Measurements from ENCODE around the gene EN2. TPM values are rescaled to one million over a fixed set of nuclear protein-coding genes. Genes with fewer than 3 reads are reported as not detected.

EN2 gene
- total and polyA plus RNA-seq, 2 experiments from 2014 or later = 0.24 TPM; not detected in 1

DNA sequence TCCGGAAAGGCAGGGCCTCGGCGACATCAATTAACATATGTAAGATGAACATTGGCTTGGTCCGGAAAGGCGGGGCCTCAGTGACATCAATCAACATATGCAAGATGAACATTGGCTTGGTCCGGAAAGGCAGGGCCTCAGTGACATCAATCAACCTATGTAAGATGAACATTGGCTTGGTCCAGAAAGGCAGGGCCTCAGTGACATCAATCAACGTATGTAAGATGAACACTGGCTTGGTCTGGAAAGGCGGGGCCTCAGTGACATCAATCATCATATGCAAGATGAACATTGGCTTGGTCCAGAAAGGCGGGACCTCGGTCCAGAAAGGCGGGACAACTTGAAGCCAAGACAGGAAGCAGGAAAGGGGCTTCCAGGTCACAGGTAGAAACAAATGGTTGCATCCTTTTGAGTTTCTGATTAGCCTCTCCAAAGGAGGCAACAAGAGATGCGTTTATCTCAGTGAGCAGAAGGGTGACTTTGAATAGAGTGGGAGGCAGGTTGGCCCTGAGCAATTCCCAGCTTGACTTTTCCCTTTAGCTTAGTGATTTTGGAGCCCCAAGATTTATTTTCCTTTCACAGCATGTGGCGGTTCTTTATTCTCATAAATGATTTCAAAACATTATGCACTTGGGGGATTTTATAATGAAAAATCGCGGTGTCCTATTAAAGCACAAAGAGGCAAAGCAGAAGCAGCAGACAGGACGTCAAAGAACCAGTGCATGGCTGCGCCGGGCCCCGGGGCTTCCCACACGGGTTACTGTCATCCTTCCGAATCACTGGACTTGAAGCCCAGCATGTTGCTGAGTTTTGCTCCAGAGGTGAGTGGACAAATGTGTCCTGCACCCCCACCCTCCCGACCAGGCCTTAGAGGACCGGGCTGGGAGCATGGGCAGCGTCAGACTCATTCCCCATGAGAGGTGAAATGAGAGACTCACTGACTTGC is 43.1 kb upstream of the EN2 start:
- Histone ChIP-seq H3K9me3 (ENCODE audit: low read depth) (no peaks in the 10 kb centered on the region), H3K27me3 (peaks cover 8% of the 10 kb centered on the region), H3K36me3 (replicated peaks; ENCODE audit: insufficient read depth, low read depth) (no peaks in the 10 kb centered on the region), H4K20me1 (ENCODE audit: insufficient read depth, poor library complexity, severe bottlenecking) (no peaks in the 10 kb centered on the region), H3K4me3 (no peak overlapping the region), H3K9me2 (replicated peaks; ENCODE audit: insufficient read depth) (no peaks in the 10 kb centered on the region), H3K27ac (no peak overlapping the region), H3K4me2 (no peak overlapping the region), H2AFZ (no peak overlapping the region), H3K4me1 (ENCODE audit: insufficient read depth) (no peaks in the 10 kb centered on the region), H3K79me2 (no peaks in the 10 kb centered on the region)
- no peak for DNase-seq (ENCODE audit: low spot score)
- WGBS (ENCODE audit: low lambda C conversion rate, missing lambda C conversion rate) = 90% methylated on average over 24 of the region's 24 CpGs
- TF ChIP-seq EZH2phosphoT487 (IDR thresholded peaks at IDR 0.05; ENCODE audit: low read depth, severe bottlenecking, unreplicated experiment) (no peak), EZH2 (IDR thresholded peaks at IDR 0.05; ENCODE audit: borderline replicate concordance) (no peak)
- TF ChIP-seq, protein P1, sequence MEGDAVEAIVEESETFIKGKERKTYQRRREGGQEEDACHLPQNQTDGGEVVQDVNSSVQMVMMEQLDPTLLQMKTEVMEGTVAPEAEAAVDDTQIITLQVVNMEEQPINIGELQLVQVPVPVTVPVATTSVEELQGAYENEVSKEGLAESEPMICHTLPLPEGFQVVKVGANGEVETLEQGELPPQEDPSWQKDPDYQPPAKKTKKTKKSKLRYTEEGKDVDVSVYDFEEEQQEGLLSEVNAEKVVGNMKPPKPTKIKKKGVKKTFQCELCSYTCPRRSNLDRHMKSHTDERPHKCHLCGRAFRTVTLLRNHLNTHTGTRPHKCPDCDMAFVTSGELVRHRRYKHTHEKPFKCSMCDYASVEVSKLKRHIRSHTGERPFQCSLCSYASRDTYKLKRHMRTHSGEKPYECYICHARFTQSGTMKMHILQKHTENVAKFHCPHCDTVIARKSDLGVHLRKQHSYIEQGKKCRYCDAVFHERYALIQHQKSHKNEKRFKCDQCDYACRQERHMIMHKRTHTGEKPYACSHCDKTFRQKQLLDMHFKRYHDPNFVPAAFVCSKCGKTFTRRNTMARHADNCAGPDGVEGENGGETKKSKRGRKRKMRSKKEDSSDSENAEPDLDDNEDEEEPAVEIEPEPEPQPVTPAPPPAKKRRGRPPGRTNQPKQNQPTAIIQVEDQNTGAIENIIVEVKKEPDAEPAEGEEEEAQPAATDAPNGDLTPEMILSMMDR (IDR thresholded peaks at IDR 0.05; ENCODE audit: poor library complexity) = no peak

DNA sequence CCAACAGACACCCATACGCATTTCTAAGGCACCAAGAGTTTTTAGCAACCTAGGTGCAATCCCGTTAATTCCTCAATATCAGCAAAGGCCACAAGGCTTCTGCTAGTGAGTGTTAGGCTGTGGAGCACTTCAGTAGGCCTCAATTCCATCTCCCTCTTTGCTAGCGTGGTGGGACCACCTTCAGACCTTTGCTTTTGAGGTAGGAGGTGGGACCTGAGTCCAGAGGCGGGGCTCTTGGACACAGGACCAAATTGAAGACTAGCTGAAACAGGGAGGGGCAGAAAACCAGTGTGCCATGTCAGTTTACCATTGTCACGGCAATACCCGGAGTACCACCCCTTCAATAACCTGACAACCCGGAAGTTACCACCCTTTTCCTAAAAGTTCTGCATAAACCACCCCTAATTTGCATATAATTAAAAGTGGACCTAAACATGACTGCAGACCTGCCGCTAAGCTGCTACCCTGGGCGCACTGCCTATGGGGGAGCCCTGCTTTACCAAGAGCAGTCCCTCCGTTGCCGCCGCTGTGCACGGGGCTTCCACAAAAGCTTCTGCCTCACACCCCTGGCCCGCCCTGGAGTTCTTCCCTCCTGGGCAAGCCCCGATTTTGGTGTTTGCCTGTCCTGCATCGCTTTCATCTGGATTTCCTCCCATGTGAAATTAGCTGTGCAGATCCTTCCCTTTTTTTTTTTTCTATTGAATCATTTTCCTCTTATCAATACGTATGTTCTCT is 41.1 kb upstream of the EN2 start:
- H3K27ac ChIP-seq = no peak overlapping the region
- H3K4me1 ChIP-seq (ENCODE audit: insufficient read depth) = no peaks in the 10 kb centered on the region
- no peaks in the 10 kb centered on the region for H3K36me3 ChIP-seq (replicated peaks; ENCODE audit: insufficient read depth, low read depth)
- no peaks in the 10 kb centered on the region for H4K20me1 ChIP-seq (ENCODE audit: insufficient read depth, poor library complexity, severe bottlenecking)
- no peak for DNase-seq (ENCODE audit: low spot score)
- H3K27me3 ChIP-seq = peaks cover 13% of the 10 kb centered on the region
- no peaks in the 10 kb centered on the region for H3K9me2 ChIP-seq (replicated peaks; ENCODE audit: insufficient read depth)
- no peak for TF ChIP-seq EZH2phosphoT487 (IDR thresholded peaks at IDR 0.05; ENCODE audit: low read depth, severe bottlenecking, unreplicated experiment)
- TF ChIP-seq, protein P1 (IDR thresholded peaks at IDR 0.05; ENCODE audit: poor library complexity) = no peak
- TF ChIP-seq EZH2 (IDR thresholded peaks at IDR 0.05; ENCODE audit: borderline replicate concordance) = no peak
- no peaks in the 10 kb centered on the region for H3K9me3 ChIP-seq (ENCODE audit: low read depth)
- H3K4me2 ChIP-seq = no peak overlapping the region
- H3K4me3 ChIP-seq = no peak overlapping the region
- no peak overlapping the region for H2AFZ ChIP-seq
- WGBS (ENCODE audit: low lambda C conversion rate, missing lambda C conversion rate) = 95% methylated on average over 17 of the region's 17 CpGs
- no peaks in the 10 kb centered on the region for H3K79me2 ChIP-seq

DNA sequence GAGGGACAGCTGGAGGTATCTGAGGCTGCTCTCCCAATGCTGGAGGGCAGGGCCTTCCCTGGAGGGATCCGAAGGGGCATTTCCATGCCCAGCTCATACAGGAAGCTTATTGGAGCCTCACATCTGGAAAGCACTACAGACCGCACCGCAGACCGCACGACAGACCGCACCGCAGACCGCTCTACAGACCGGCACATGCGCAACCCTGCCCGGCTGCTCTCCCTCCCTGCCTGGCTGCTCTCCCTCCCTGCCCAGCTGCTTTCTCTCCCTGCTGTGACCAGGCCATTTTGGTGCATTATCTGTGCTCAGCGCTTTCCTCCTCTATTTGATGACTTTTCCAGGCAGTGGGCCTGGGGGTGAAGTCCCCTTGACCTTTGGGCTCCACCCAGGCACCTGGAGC is 39.6 kb upstream of the EN2 start:
- TF ChIP-seq EZH2 (IDR thresholded peaks at IDR 0.05; ENCODE audit: borderline replicate concordance) (no peak), EZH2phosphoT487 (IDR thresholded peaks at IDR 0.05; ENCODE audit: low read depth, severe bottlenecking, unreplicated experiment) (no peak)
- TF ChIP-seq, protein P1 (IDR thresholded peaks at IDR 0.05; ENCODE audit: poor library complexity) = no peak
- H3K4me1 ChIP-seq (ENCODE audit: insufficient read depth) = no peaks in the 10 kb centered on the region
- H3K4me2 ChIP-seq = no peak overlapping the region
- H4K20me1 ChIP-seq (ENCODE audit: insufficient read depth, poor library complexity, severe bottlenecking) = no peaks in the 10 kb centered on the region
- H3K27ac ChIP-seq = no peak overlapping the region
- no peak overlapping the region for H2AFZ ChIP-seq
- no peaks in the 10 kb centered on the region for H3K79me2 ChIP-seq
- H3K9me2 ChIP-seq (replicated peaks; ENCODE audit: insufficient read depth) = no peaks in the 10 kb centered on the region
- DNase-seq (ENCODE audit: low spot score) = no peak
- no peak overlapping the region for H3K4me3 ChIP-seq
- peaks cover 13% of the 10 kb centered on the region for H3K27me3 ChIP-seq
- WGBS (ENCODE audit: low lambda C conversion rate, missing lambda C conversion rate) = 94% methylated on average over 11 of the region's 12 CpGs
- H3K36me3 ChIP-seq (replicated peaks; ENCODE audit: insufficient read depth, low read depth) = no peaks in the 10 kb centered on the region
- H3K9me3 ChIP-seq (ENCODE audit: low read depth) = no peaks in the 10 kb centered on the region

Measured in hepatocyte (in vitro differentiated cells).